Measurements from ENCODE around the gene ZNF414. TPM values are rescaled to one million over a fixed set of nuclear protein-coding genes. Genes with fewer than 3 reads are reported as not detected.
A peak's percentile ranks its signal among the peaks of the same experiment; 100 is the strongest.

ZNF414 gene
- total RNA-seq, 2 experiments from 2014 or later: 8.7 to 47.5 TPM

DNA sequence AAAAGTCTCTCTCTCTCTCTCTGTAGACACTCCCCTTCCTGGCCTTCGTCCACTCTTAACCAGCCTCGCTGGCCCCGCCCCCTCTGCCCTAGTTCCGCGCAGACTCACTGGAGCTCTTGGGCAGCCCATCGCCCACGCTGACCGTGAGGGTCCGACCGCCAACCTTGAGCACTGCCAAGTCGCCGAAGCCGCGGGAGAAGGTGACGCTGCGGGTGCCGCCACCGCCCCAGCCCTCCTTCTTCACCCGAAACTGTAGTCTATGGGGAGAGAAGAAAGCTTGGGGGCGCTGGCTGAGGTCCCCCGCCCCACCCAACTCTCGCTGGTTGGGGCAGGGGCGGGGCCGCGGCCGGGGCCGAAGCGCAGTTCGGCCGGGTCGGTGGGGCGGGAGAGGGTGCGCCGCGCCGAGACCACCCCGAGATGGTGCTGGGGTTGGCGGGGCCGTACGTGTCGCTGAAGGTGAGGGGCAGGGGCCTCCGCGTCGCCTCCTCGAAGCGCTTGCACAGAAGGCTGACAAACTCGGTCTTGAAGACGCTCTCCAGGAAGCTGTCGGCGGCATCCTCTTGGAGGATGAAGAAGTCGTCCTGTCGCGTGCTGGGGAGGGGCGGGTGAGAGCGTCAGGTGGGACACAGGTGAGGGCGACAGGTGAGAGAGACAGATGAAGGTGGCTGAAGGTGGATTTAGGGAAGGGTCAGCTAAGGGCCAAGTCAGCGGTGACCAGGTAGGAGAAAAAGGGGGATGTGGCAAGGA lies 12.6 kb upstream of the ZNF414 start:
- CTCF ChIA-PET (ENCODE audit: unreplicated experiment): no interaction called here
- no peaks in the 10 kb centered on the region for H3K4me1 ChIP-seq (ENCODE audit: insufficient read depth, low read length, poor library complexity, severe bottlenecking)
- no peaks in the 10 kb centered on the region for H3K79me2 ChIP-seq (ENCODE audit: insufficient read depth, low read depth, low read length)
- H3K27ac ChIP-seq (ENCODE audit: low read depth, low read length, poor library complexity, severe bottlenecking): no peak overlapping the region
- no peak overlapping the region for H2AFZ ChIP-seq (ENCODE audit: low read length)
- POLR2A ChIA-PET: no interaction called here
- no peak for DNase-seq (ENCODE audit: low spot score)
- no peaks in the 10 kb centered on the region for H4K20me1 ChIP-seq (ENCODE audit: insufficient read depth, low read length)
- no peak for TF ChIP-seq EZH2phosphoT487 (IDR thresholded peaks at IDR 0.05; ENCODE audit: borderline replicate concordance, low read depth, low read length)
- TF ChIP-seq, protein P1, sequence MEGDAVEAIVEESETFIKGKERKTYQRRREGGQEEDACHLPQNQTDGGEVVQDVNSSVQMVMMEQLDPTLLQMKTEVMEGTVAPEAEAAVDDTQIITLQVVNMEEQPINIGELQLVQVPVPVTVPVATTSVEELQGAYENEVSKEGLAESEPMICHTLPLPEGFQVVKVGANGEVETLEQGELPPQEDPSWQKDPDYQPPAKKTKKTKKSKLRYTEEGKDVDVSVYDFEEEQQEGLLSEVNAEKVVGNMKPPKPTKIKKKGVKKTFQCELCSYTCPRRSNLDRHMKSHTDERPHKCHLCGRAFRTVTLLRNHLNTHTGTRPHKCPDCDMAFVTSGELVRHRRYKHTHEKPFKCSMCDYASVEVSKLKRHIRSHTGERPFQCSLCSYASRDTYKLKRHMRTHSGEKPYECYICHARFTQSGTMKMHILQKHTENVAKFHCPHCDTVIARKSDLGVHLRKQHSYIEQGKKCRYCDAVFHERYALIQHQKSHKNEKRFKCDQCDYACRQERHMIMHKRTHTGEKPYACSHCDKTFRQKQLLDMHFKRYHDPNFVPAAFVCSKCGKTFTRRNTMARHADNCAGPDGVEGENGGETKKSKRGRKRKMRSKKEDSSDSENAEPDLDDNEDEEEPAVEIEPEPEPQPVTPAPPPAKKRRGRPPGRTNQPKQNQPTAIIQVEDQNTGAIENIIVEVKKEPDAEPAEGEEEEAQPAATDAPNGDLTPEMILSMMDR (conservative IDR thresholded peaks at IDR 0.05; ENCODE audit: low read length): no peak
- intact Hi-C loops (cut with micrococcal nuclease; ENCODE audit: unreplicated experiment): no loop called here
- H3K36me3 ChIP-seq (ENCODE audit: insufficient read depth, low read length): no peaks in the 10 kb centered on the region
- H3K9me2 ChIP-seq (ENCODE audit: insufficient read depth, low read length): no peaks in the 10 kb centered on the region
- no peaks in the 10 kb centered on the region for H3K9me3 ChIP-seq (ENCODE audit: low read length)
- BruUV-seq (replicated peaks): no TSS peak
- no peak overlapping the region for H3K4me3 ChIP-seq (ENCODE audit: low read depth, low read length, poor library complexity, severe bottlenecking)
- no peak overlapping the region for H3K4me2 ChIP-seq (ENCODE audit: low read length)

DNA sequence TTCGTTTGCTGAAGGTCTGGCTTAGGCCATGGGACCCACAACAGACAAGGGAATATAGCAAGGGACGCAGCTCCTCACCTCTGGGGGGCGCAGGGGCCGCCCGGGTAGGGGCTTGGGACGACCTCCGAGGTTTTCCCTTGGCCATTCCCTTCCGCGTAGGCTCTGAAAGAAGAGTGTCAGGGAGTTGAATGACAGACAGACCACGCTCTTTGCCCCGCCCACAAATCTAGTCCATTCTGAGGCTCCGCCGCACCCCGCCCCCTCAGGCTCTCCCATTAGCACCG lies 11.4 kb upstream of the ZNF414 start:
- Histone ChIP-seq H3K9me2 (ENCODE audit: insufficient read depth, low read length) (no peaks in the 10 kb centered on the region), H4K20me1 (ENCODE audit: insufficient read depth, low read length) (no peaks in the 10 kb centered on the region), H3K9me3 (ENCODE audit: low read length) (no peaks in the 10 kb centered on the region), H3K4me3 (ENCODE audit: low read depth, low read length, poor library complexity, severe bottlenecking) (no peak overlapping the region), H3K79me2 (ENCODE audit: insufficient read depth, low read depth, low read length) (no peaks in the 10 kb centered on the region), H3K27ac (ENCODE audit: low read depth, low read length, poor library complexity, severe bottlenecking) (no peak overlapping the region), H3K4me2 (ENCODE audit: low read length) (no peak overlapping the region), H3K36me3 (ENCODE audit: insufficient read depth, low read length) (no peaks in the 10 kb centered on the region), H2AFZ (ENCODE audit: low read length) (no peak overlapping the region), H3K4me1 (ENCODE audit: insufficient read depth, low read length, poor library complexity, severe bottlenecking) (no peaks in the 10 kb centered on the region)
- ChIA-PET CTCF (ENCODE audit: unreplicated experiment) (no interaction called here), POLR2A (interaction anchor here (1.3 kb wide), 1 partner anchor 11 kb away, joined by 3 read pairs; the partner anchor contains the start of gene ZNF414)
- BruUV-seq (replicated peaks): no TSS peak
- TF ChIP-seq EZH2phosphoT487 (IDR thresholded peaks at IDR 0.05; ENCODE audit: borderline replicate concordance, low read depth, low read length): no peak
- TF ChIP-seq, protein P1 (conservative IDR thresholded peaks at IDR 0.05; ENCODE audit: low read length): peak; percentile 26; the same call in 1 of the 2 replicates
- no peak for DNase-seq (ENCODE audit: low spot score)
- intact Hi-C loops (cut with micrococcal nuclease; ENCODE audit: unreplicated experiment): no loop called here

DNA sequence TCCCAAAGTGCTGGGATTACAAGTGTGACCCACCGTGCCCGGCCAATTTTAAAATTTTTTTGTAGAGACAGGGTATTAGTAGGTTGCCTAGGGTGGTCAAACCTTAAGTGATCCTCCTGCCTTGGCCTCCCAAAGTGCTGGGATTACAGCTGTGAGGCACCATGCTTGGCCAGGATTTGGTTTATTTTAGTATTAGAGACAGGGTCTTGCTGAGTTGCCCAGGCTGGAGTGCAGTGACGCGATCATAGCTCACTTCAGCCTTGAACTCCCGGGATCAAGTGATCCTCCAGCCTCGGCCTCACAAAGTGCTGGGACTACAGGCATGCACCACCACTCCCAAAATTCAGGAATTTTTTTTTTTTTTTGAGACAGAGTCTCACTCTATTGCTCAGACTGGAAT lies 5.4 kb upstream of the ZNF414 start:
- intact Hi-C loops (cut with micrococcal nuclease; ENCODE audit: unreplicated experiment): no loop called here
- Histone ChIP-seq H3K4me2 (ENCODE audit: low read length) (no peak overlapping the region), H3K9me2 (ENCODE audit: insufficient read depth, low read length) (no peaks in the 10 kb centered on the region), H3K4me3 (ENCODE audit: low read depth, low read length, poor library complexity, severe bottlenecking) (no peak overlapping the region), H3K27ac (ENCODE audit: low read depth, low read length, poor library complexity, severe bottlenecking) (no peak overlapping the region), H3K79me2 (ENCODE audit: insufficient read depth, low read depth, low read length) (no peaks in the 10 kb centered on the region), H2AFZ (ENCODE audit: low read length) (no peak overlapping the region), H3K36me3 (ENCODE audit: insufficient read depth, low read length) (no peaks in the 10 kb centered on the region), H3K4me1 (ENCODE audit: insufficient read depth, low read length, poor library complexity, severe bottlenecking) (peaks cover 13% of the 10 kb centered on the region), H4K20me1 (ENCODE audit: insufficient read depth, low read length) (no peaks in the 10 kb centered on the region), H3K9me3 (ENCODE audit: low read length) (no peaks in the 10 kb centered on the region)
- no peak for TF ChIP-seq EZH2phosphoT487 (IDR thresholded peaks at IDR 0.05; ENCODE audit: borderline replicate concordance, low read depth, low read length)
- TF ChIP-seq, protein P1 (conservative IDR thresholded peaks at IDR 0.05; ENCODE audit: low read length): no peak
- no peak for DNase-seq (ENCODE audit: low spot score)
- ChIA-PET CTCF (ENCODE audit: unreplicated experiment) (no interaction called here), POLR2A (no interaction called here)
- BruUV-seq (replicated peaks): no TSS peak

Measured in OCI-LY7 (cell line).